ENCODE results near the gene ABI1. TPM values are rescaled to one million over a fixed set of nuclear protein-coding genes. Genes with fewer than 3 reads are reported as not detected.

Gene ABI1
- total RNA-seq, 1 experiment from 2014 or later: 50.8 TPM

DNA sequence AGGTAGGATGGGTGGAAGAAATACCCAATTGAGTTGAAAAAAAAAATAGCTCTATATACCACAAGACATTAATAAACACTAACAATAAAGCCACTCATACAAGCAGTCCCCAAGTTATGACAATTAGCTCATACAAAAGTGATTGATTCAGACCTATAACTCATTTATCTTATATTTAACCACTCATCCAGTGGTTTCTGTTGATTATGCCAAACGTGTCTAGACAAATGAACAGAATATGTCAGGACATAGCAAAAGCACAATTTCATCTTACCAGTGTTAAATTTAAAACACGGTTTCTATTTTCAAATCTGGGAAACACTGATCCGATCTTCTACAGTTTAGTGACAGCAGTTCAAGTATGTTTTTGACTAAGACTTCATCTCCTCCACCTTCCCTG lies 17.0 kb downstream of the ABI1 start:
- H3K4me1 ChIP-seq (replicated peaks; ENCODE audit: insufficient read depth): no peaks in the 10 kb centered on the region
- H2AFZ ChIP-seq: no peak overlapping the region
- no peaks in the 10 kb centered on the region for H3K9me3 ChIP-seq (ENCODE audit: insufficient read depth, low read depth)
- H3K36me3 ChIP-seq (ENCODE audit: low read depth): no peaks in the 10 kb centered on the region
- CTCF ChIA-PET: no interaction called here
- no peaks in the 10 kb centered on the region for H3K9me2 ChIP-seq (ENCODE audit: insufficient read depth)
- peaks cover under 1% of the 10 kb centered on the region; the same call in 1 of the 2 replicates for H3K79me2 ChIP-seq (ENCODE audit: low read depth)
- no peak overlapping the region for H3K27ac ChIP-seq
- H3K4me2 ChIP-seq: no peak overlapping the region
- no peaks in the 10 kb centered on the region for H3F3A ChIP-seq (ENCODE audit: insufficient read depth, low read depth)
- BruUV-seq (replicated peaks): no TSS peak
- DNase-seq: no peak
- POLR2A ChIA-PET (ENCODE audit: unreplicated experiment): no interaction called here
- H3K4me3 ChIP-seq: no peak overlapping the region
- intact Hi-C loops (cut with micrococcal nuclease; ENCODE audit: unreplicated experiment): no loop called here
- TF ChIP-seq EZH2 (IDR thresholded peaks at IDR 0.05; ENCODE audit: low read depth): no peak
- TF ChIP-seq, protein P1, sequence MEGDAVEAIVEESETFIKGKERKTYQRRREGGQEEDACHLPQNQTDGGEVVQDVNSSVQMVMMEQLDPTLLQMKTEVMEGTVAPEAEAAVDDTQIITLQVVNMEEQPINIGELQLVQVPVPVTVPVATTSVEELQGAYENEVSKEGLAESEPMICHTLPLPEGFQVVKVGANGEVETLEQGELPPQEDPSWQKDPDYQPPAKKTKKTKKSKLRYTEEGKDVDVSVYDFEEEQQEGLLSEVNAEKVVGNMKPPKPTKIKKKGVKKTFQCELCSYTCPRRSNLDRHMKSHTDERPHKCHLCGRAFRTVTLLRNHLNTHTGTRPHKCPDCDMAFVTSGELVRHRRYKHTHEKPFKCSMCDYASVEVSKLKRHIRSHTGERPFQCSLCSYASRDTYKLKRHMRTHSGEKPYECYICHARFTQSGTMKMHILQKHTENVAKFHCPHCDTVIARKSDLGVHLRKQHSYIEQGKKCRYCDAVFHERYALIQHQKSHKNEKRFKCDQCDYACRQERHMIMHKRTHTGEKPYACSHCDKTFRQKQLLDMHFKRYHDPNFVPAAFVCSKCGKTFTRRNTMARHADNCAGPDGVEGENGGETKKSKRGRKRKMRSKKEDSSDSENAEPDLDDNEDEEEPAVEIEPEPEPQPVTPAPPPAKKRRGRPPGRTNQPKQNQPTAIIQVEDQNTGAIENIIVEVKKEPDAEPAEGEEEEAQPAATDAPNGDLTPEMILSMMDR (conservative IDR thresholded peaks at IDR 0.05): no peak
- no peaks in the 10 kb centered on the region for H4K20me1 ChIP-seq (ENCODE audit: insufficient read depth)
- no peaks in the 10 kb centered on the region for H3K27me3 ChIP-seq (ENCODE audit: insufficient read depth, low read depth)

DNA sequence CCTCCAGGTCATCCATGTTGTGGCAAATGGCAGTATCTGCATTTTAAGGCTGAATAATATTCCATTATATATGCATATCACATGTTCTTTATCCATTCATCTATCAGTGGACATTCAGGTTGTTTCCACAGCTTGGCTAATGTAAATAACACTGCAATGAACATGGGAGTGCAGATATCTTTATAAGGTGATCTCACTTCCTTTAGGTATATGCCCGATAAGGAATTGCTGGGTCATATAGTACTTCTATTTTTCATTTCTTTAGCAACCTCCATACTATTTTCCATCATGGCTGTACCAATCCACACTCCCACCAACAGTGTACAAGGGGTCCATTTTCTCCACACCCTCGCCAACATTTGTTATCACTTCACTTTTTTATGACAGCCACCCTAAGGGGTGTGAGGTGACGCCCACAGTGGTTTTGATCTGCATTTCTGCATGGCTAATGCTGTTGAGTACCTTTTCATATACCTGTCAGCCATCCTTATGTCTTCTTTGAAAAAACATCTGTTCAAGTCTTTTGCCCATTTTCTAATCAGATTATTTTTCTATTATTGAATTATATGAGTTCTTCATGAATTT lies 18.9 kb downstream of the ABI1 start:
- Histone ChIP-seq H4K20me1 (ENCODE audit: insufficient read depth) (no peaks in the 10 kb centered on the region), H3K4me1 (replicated peaks; ENCODE audit: insufficient read depth) (no peaks in the 10 kb centered on the region), H3K4me2 (no peak overlapping the region), H3K79me2 (ENCODE audit: low read depth) (no peaks in the 10 kb centered on the region; the same call in 1 of the 2 replicates), H3K27ac (no peak overlapping the region), H3K4me3 (no peak overlapping the region), H3K9me3 (ENCODE audit: insufficient read depth, low read depth) (no peaks in the 10 kb centered on the region), H3F3A (ENCODE audit: insufficient read depth, low read depth) (no peaks in the 10 kb centered on the region), H3K36me3 (ENCODE audit: low read depth) (no peaks in the 10 kb centered on the region), H2AFZ (no peak overlapping the region), H3K9me2 (ENCODE audit: insufficient read depth) (no peaks in the 10 kb centered on the region), H3K27me3 (ENCODE audit: insufficient read depth, low read depth) (no peaks in the 10 kb centered on the region)
- TF ChIP-seq, protein P1 (conservative IDR thresholded peaks at IDR 0.05): no peak
- TF ChIP-seq EZH2 (IDR thresholded peaks at IDR 0.05; ENCODE audit: low read depth): no peak
- intact Hi-C loops (cut with micrococcal nuclease; ENCODE audit: unreplicated experiment): no loop called here
- no TSS peak for BruUV-seq (replicated peaks)
- ChIA-PET POLR2A (ENCODE audit: unreplicated experiment) (interaction anchor here (0.7 to 0.8 kb wide), 2 partner anchors 28 to 127 kb away, joined by 6 to 21 read pairs; no protein-coding TSS in a partner anchor), CTCF (no interaction called here)
- DNase-seq: no peak

DNA sequence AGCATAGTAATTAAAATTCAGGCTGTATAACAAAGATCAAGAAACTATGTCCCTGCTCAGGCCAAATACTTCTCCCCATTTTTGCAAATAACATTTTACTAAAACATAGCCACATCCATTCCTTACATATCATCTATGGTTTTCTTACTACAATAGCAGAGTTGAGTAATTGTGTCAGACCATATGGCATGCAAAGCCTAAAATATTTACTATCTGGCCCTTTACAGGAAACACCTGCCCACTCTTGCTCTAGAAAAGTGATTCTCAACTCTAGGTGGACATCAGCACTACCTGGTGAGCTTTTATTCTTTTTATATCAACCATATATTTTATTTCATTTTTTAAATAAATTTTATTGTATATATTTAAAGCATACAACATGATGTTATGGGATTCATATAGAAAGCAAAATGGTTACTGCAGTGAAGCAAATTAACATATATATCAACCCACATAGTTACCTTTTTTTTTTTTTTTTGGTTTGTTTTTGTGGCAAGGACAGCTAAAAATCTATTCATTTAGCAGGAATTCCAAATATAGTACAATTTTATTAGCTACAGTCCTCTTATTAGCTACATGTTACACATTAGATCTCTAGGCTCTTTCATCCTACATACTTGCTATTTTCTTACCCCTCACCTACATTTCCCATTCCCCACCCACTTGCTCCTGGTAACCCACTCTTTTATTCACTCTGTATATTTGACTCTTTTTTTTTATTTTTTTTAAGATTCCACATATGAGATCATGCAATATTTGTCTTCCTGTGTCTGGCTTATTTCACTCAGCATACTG lies 19.6 kb downstream of the ABI1 start:
- Histone ChIP-seq H3K27me3 (ENCODE audit: insufficient read depth, low read depth) (no peaks in the 10 kb centered on the region), H4K20me1 (ENCODE audit: insufficient read depth) (no peaks in the 10 kb centered on the region), H3K27ac (no peak overlapping the region), H3K9me2 (ENCODE audit: insufficient read depth) (no peaks in the 10 kb centered on the region), H2AFZ (no peak overlapping the region), H3K36me3 (ENCODE audit: low read depth) (no peaks in the 10 kb centered on the region), H3K9me3 (ENCODE audit: insufficient read depth, low read depth) (no peaks in the 10 kb centered on the region), H3K4me3 (no peak overlapping the region), H3K79me2 (ENCODE audit: low read depth) (no peaks in the 10 kb centered on the region; the same call in 1 of the 2 replicates), H3F3A (ENCODE audit: insufficient read depth, low read depth) (no peaks in the 10 kb centered on the region), H3K4me2 (no peak overlapping the region), H3K4me1 (replicated peaks; ENCODE audit: insufficient read depth) (no peaks in the 10 kb centered on the region)
- POLR2A ChIA-PET (ENCODE audit: unreplicated experiment): interaction anchor here (0.7 to 0.8 kb wide), 2 partner anchors 29 to 128 kb away, joined by 6 to 21 read pairs; no protein-coding TSS in a partner anchor
- no peak for DNase-seq
- BruUV-seq (replicated peaks): no TSS peak
- intact Hi-C loops (cut with micrococcal nuclease; ENCODE audit: unreplicated experiment): no loop called here
- TF ChIP-seq, protein P1 (conservative IDR thresholded peaks at IDR 0.05): no peak
- no peak for TF ChIP-seq EZH2 (IDR thresholded peaks at IDR 0.05; ENCODE audit: low read depth)
- CTCF ChIA-PET: no interaction called here

All from PC-9 (cell line).